ENCODE data around the gene CLSTN1.

DNA sequence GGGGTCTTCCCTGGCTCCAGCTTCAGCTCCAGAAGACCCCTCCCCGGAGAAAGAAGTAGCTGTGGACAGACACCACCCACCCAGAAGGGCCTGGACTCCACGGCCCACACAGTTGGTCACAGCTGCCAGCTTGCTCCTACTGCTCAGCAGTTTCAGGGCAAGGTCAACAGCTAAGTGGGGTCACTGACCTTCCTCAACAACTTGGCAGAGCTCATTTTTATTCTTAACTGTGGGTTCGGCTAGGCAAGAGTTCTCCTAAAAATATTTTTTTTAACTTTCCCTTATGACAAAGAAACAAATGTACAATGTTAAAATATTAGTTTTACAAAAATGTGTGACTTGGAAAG is 44.5 kb upstream of the CLSTN1 start:
- no peak for TF ChIP-seq CTCF (IDR thresholded peaks at IDR 0.05; ENCODE audit: borderline replicate concordance, extremely low read depth, low read length, poor library complexity, severe bottlenecking)
- TF ChIP-seq EZH2 (IDR thresholded peaks at IDR 0.05; ENCODE audit: borderline replicate concordance, low read depth, low read length, severe bottlenecking): no peak
